HG03108 (cell line): Measurements from ENCODE around the gene B4GALT5.
"Not testable (repeated sequence)": the region's sequence is repeated elsewhere in the genome, so short reads cannot be mapped to it uniquely, and the experiment has no call there.

Source experiments
- ATAC-seq: cut with Tn5 transposase; IDR thresholded peaks from one replicate; pipeline ENCODE4 v1.9.1; 2021; ENCODE audit warnings: moderate library complexity; ENCODE audit not compliant: unreplicated experiment

Gene B4GALT5

DNA sequence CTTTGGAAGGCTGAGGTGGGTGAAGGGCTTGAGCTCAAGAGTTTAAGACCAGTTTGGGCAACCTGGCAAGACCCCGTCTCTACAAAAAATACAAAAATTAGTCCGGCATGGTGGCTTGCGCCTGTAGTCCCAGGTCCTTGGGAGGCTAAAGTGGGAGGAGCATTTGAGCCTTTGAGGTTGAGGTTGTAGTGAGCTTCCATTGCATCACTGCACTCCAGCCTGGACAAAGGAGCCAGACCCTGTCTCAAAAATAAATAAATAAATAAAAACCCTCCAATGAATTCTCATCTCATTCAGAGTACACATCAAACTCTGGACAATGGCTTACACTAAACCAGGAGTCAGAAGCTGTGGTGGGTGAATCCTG is 31.8 kb downstream of the B4GALT5 start:
- no peak for ATAC-seq

DNA sequence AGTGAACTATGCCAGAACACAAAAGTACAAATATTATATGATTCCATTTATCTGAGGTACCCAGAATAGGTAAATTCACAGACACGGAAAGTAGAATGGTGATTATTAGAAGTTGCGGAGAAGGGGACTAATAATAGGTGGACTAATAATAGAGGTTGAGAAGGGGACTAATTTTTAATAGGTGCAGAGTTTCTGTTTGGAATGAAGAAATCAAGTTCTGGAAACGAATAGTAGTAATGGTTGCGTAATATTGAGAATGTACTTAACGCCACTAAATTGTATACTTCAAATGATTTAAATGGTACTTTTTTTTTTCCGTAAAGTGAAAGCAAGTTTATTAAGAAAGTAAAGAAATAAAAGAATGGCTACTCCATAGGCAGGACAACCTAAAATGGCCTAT is 33.2 kb downstream of the B4GALT5 start:
- ATAC-seq = no peak

GRCh38 chr20:49679634-49680033 is 34.0 kb downstream of the B4GALT5 start:
- ATAC-seq = no peak

GRCh38 chr20:49677777-49678758 is 35.6 kb downstream of the B4GALT5 start:
- ATAC-seq = no peak

DNA sequence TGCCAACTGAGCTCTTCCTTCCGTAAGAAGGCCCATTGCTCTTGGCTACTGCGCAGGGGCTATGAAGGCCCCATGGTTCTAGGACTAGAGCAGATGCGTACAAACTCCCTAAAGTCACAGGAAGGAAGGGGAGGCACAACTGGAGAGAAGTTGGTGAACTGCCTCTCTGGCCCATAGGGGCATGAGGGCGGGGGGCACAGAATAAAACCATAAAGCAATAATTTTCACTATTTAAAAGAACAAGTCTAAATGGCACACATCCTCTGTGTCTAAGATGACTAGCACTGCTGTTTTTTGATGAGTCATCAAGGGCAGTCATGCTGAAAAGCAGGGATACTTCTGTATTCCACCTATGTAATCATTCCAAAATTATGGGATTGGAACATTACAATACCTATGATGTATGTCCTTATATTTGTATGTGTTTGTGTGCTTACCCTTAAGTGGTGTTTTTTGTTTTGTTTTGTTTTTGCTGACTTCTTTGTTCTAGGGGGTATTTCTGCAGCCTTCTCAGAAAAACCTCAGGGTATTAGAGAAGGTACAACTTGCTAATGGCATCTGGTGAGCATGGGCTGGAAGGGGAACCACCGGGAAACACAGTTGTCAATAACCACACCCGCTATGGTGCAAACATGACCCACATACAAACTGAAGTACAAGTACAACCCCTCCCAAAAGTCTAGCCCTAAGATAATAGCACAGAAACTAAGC is 36.9 kb downstream of the B4GALT5 start:
- peak; percentile 60 for ATAC-seq

DNA sequence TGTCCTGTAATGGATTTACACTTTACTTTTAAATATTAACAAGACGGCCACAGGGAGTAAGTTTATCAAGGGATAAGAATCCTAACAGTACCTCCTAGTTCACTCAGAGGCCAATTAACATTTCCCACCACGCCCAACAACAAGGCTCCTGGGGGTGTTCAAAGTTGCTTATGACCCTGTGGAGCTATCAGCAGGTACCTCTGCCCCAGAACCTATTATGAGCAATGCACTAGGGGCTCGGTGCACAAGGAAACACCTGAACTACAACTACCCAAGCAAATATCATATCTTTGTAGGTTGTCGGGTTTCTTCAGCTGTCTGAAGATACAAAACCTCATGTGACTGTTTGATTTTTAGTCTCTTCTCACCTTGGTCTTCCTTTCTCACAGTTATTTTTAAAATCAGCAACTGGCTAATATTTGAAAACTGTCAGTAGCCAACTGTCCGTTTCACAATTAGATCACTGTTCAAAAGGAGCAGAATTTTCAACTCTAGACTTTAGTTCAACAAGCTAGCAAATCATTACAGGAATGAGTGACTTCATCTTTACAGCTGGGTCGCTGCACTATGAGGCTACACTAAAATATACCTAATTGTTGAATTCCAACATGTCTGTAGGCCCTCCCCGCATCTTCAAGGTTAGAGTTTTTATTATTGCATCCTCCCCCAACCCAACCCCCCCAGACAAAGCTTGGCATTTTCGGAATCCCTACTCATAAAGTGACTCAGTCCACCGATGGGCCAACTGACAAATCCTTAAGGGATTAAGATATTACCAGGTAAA is 38.1 kb downstream of the B4GALT5 start:
- ATAC-seq = peak; percentile 52

DNA sequence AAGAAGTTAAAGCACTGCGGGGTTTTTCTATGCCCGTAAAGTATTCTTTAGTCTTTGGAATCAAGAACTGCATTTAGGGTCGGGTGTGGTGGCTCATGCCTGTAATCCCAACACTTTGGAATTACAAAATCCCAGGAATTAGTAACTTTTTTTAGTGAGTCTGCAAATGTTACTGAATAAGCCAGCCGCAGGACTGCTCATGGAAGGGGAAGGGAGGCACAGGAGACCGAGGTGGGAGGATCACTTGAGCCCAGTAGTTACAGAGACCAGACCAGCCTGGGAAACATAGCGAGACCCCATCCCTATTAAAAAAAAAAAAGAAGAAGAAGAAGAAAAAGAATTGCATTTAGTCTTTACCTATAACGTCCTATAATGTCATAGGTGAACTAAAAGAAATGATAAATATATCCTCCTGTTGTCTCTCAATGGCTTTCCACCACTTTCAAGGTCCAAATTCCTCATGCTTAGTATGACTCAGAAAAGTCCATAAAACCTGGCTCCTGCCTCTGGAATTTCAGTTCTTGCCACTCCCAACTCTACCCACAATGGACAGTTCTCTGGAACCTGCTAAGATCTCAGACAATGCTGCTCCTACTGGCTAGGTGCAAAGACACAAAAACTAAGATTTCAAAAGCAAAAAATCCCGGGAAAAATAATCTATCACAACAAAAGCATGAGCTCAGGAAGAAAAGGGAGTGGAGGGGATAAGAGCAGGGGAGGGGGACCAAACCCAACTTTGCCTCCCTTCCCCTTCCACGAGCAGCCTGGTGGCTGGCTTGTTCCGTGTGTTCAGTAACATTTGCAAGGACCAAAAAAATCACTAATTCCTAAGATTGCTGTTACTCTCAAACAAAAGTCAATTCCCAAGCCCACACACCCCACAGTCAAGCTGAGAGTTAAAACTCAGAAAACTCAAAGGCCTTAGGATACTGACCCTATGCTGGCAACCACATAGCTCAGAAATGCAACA is 39.0 kb downstream of the B4GALT5 start:
- ATAC-seq = no peak

DNA sequence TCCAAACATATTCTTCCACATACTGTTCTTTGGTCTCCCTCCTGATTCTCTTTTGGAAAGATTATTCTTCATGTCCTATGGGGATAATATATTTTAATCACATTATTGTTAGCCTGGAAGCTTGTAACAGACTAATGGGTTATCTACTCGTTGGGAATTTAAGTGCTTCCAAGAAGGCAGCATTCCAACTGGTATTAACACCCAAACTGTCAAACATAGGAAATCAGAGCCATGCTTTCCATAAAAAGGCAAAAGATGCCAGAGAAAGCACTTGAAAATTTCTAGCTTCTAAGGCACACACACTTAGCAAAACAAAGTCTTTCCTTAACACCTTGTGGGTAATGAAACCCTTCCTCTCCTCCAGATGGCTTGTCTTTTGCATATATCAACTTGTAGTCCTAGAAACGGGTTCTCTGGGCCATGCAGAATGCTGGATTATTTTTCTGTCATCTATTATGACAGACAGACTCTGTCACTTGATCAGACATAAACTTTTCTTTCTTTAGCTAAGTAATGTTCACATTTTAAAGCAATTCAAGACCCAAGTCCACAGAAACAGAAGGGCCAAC is 41.5 kb downstream of the B4GALT5 start:
- no peak for ATAC-seq

- ATAC-seq = no peak
Observed at GRCh38 chr20:49671433-49671832, 42.2 kb downstream of the B4GALT5 start.

DNA sequence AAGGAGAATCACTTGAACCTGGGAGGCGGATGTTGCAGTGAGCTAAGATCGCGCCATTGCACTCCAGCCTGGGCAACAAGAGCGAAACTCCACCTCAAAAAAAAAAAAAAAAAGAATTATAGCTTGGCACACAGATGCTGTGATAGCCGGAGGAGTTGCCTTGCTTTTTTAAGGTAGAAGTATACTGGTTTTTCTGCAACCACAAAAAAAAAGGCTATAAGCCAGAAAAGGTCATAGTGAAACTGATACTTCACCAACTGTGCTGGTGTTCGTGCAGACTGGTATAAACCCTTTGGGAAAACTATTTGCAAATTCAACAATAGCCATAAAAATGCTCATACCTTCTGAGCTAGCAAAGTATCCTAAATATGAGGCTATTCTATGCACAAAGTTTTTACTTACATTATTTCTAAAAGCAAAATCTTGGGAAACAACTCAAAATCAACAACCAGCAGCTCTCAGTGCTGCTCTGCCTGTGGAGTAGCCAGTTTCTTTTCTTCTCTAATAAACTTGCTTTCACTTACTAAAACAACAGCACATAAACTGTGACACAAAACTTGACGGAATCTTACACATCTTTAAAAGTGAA is 44.0 kb downstream of the B4GALT5 start:
- ATAC-seq = peak; percentile 62

GRCh38 chr20:49668878-49669195 is 44.8 kb downstream of the B4GALT5 start:
- not testable (repeated sequence) for ATAC-seq

DNA sequence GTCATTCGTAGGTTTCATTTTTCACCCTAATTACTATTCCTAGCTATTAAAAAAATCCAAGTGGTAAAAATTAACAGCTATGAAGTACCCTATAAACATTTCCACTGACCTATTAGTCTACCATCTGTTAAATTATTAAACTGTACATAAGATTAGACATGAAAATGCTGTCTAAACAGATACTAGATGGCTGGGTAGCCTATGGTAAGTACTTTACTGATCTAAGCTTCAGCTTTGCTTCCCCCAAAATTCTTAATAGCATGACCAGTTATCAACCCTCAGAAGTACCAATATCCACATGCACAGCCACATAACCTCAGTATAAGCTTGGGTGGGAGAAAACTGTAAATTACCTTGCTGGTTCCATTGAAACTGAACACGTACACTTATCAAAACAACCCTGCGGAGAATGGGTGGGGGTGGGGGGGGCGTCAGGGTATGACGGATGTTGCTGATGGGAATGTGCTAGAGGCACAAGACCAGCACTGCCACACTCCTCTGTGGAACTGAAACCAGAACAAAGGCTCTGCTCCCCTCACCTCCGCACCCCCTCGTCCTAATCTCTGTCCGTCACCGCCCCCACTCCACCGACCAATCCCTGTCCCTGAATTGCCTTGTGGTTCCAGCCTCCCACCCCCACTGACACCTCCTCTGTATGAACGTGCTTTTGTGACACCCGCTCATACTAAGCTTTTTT is 45.3 kb downstream of the B4GALT5 start:
- ATAC-seq = peak; percentile 56

- no peak for ATAC-seq
Observed at GRCh38 chr20:49666911-49667310, 46.8 kb downstream of the B4GALT5 start.

DNA sequence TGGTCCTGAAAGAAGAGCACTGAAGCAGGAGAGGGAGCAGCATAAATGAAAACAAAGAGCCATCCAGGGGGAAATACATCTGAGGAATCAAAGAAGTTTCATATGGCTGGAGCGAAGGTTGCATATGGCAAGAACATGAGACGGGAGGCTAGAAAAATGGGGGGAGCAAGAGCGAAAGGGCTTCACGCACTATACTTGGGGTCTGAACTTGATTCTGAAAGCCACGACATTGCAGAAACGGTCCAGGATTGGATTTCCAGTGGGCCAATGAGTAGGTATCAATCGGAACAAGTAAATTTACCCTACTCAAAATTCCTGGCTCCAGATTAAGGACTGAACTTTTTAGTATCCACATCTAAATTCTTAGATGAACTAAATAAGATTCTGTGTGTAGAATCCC is 47.9 kb downstream of the B4GALT5 start:
- ATAC-seq = no peak

DNA sequence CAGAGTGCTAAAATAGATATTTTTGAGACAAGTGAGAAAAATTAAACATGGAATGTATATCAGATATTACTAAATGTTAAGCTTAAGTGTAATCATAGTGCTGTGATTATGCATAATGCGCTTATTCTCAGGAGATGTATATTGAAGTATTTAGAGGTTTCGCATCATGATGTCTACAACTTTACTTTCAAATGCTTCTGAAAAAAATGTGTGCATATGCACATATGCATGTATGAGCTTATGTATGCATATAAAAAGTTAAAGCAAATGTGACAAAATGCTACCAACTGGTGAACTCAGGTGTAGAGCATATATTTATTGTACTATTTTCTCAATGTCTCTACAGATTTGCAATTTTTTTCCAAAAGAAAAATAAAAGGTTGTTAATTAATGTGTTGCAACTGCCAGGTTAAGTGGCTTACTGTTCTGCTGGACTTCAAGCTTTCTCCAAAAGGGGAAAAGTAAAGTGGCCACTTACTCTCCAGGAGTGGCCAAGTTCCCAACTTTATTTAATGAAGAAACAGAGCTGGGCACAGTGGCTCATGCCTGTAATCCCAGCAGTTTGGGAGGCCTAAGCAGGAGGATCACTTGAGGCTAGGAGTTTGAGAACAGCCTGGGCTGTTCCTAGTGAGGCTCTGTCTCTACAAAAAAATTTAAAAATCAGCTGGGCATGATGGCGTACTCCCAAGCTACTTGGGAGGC is 48.9 kb downstream of the B4GALT5 start:
- no peak for ATAC-seq

GRCh38 chr20:49663112-49663511 is 50.6 kb downstream of the B4GALT5 start:
- ATAC-seq = no peak

DNA sequence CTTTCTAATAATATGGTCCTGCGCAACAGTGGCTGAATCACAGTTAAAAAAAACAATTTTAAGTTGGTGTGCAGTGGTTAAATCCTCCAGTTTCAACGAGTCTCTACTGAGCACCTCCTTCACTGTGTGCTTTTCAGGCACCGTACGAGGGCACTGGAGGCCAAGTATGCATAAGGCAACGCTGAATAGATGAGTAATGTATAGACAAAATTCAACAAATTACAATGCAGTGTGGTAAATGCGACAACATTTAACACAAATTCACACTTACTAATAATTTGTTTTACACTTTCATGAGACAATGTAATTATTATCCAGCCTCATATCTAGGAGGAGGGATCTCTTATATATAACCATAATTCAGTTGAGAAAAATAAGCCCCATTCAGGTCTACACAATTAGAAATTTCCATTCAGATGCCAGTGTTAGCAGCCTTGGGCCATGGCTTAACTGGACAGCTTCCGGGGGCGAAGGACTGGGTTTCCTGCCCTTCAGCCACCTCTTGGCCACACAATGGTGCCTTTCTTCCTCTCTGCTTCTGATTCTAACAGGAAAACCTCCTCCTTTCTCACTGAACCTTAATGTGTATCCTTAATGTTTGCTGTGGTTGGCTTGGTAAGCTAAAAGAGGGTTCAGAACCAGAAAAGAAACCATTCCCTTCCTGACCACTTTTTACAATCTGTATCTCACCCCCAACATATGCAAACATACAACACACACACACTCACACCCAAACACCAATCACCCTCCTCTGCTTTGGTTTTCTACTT is 51.9 kb downstream of the B4GALT5 start:
- ATAC-seq = no peak

GRCh38 chr20:49660912-49661311 is 52.8 kb downstream of the B4GALT5 start:
- no peak for ATAC-seq
